Thyroid gland (tissue), 4 donors: Measurements from ENCODE around the gene CHST13. TPM values are rescaled to one million over a fixed set of nuclear protein-coding genes. Genes with fewer than 3 reads are reported as not detected.
A peak's percentile ranks its signal among the peaks of the same experiment; 100 is the strongest.

Experiments
- DNase-seq, 2 donors: peaks; one replicate each; pipeline ENCODE4 v3.0.0-alpha.2; 2019
- H3K27ac ChIP-seq, 3 donors: fragments of 200-600 bp; sonication (generic); 1 replicate in 2 of 3; 2 replicates in 1 of 3; pipeline ENCODE4 v1.5.1; 2016 to 2019; ENCODE audit warnings: mild to moderate bottlenecking in 1 of 3, moderate library complexity in 1 of 3
- H3K27me3 ChIP-seq: fragments of 200-600 bp; sonication (generic); one replicate; pipeline ENCODE4 v1.5.1; 2019
- H3K36me3 ChIP-seq, 2 donors: fragments of 200-600 bp; sonication (generic); one replicate each; pipeline ENCODE4 v1.5.1; 2016 to 2019
- H3K4me1 ChIP-seq, 2 donors: fragments of 200-600 bp; sonication (generic); one replicate each; pipeline ENCODE4 v1.5.1; 2017 to 2019
- H3K4me3 ChIP-seq, 3 donors: fragments of 200-600 bp; sonication (generic); replicated peaks in 1 of 3; 1 replicate in 2 of 3; 2 replicates in 1 of 3; pipeline ENCODE4 v1.5.1; 2016; ENCODE audit warnings: mild to moderate bottlenecking in 1 of 3
- H3K9me3 ChIP-seq: fragments of 200-600 bp; sonication (generic); one replicate; pipeline ENCODE4 v1.5.1; 2017
- CTCF ChIP-seq, 6 experiments: fragments of 200-600 bp in 3 of 6; fragments of 450-650 bp in 3 of 6; sonication (generic) in 3 of 6; IDR thresholded peaks; one replicate each; pipeline ENCODE4 v1.5.1; 2016 to 2019; ENCODE audit warnings: antibody characterized with exemption in 6 of 6, mild to moderate bottlenecking in 2 of 6, inconsistent platforms in 1 of 6, moderate library complexity in 1 of 6
- POLR2A ChIP-seq, 2 donors: fragments of 450-650 bp; IDR thresholded peaks; one replicate each; pipeline ENCODE4 v1.6.1; 2017; ENCODE audit warnings: antibody characterized with exemption in 2 of 2, mild to moderate bottlenecking in 2 of 2, moderate library complexity in 1 of 2
- WGBS, 2 donors: methylation state at CpG; one replicate each; pipeline ENCODE4 v1.1.5; 2017; 5-methylcytosine and 5-hydroxymethylcytosine counted together
- intact Hi-C: fragments of 100-400 bp; cut with DNase I; formaldehyde crosslinking; loops from one replicate; pipeline ENCODE4 v1.15.1; 2023
- total RNA-seq, 4 donors: library from RNA; depleted of rRNA; stranded (reverse); fragments of >200 nt; gene quantifications; one replicate each; pipeline ENCODE4 v1.2.3, GENCODE V29; 2016

The CHST13 gene
- total RNA-seq, 4 donors from 2014 or later, result 0.13 to 0.56 TPM; not detected in 2

GRCh38 chr3:126476166-126477060 lies 47.5 kb upstream of the CHST13 start:
- no peak for TF ChIP-seq CTCF (IDR thresholded peaks at IDR 0.05)
- TF ChIP-seq POLR2A (IDR thresholded peaks at IDR 0.05), result no peak
- 18 to 23% methylated on average over 20 to 36 of the region's 66 CpGs for WGBS, 2 donors
- Histone ChIP-seq H3K4me1 (peaks cover 31 to 34% of the 10 kb centered on the region in 2 donors), H3K9me3 (no peaks in the 10 kb centered on the region), H3K36me3 (peaks cover under 1 to 2% of the 10 kb centered on the region in 2 donors), H3K4me3 (peak overlapping the region; percentile 8 to 61 (median 37)), H3K27ac (peak overlapping the region; percentile 20 to 86 (median 74)), H3K27me3 (no peaks in the 10 kb centered on the region)
- DNase-seq, result peak in 1 of 2 donors; percentile 68
- intact Hi-C loops, result loop anchor here (10.0 kb wide), 1 partner anchor 212 kb away; no protein-coding TSS in a partner anchor

DNA sequence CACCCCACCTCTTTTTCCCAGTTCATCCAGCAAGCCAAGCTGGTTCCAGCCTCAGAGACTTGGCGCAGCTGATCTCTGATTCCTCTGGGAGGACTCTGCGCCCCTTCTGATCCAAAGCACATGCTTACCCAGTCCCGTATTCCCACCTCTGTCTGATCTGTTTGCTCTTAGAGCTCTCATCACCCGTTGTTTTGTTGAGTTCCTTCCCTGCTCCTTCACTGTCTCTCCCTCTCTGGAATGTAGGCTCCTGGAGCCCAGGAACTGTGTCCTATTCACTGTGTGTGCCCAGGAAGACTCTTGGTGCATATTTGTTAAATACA lies 46.9 kb upstream of the CHST13 start:
- DNase-seq, result no peak
- TF ChIP-seq CTCF (IDR thresholded peaks at IDR 0.05) (no peak), POLR2A (IDR thresholded peaks at IDR 0.05) (no peak)
- no peak overlapping the region for H3K27ac ChIP-seq
- intact Hi-C loops, result loop anchor here (10.0 kb wide), 1 partner anchor 212 kb away; no protein-coding TSS in a partner anchor
- 50 to 53% methylated on average over 4 of the region's 4 CpGs for WGBS, 2 donors
- H3K27me3 ChIP-seq, result no peaks in the 10 kb centered on the region
- H3K9me3 ChIP-seq, result no peaks in the 10 kb centered on the region
- no peaks in the 10 kb centered on the region for H3K36me3 ChIP-seq
- H3K4me1 ChIP-seq, result peaks cover 26 to 29% of the 10 kb centered on the region in 2 donors
- H3K4me3 ChIP-seq, result no peak overlapping the region

GRCh38 chr3:126478581-126479310 lies 45.2 kb upstream of the CHST13 start:
- TF ChIP-seq CTCF (IDR thresholded peaks at IDR 0.05), result no peak
- TF ChIP-seq POLR2A (IDR thresholded peaks at IDR 0.05), result no peak
- no peaks in the 10 kb centered on the region for H3K27me3 ChIP-seq
- no peak overlapping the region for H3K4me3 ChIP-seq
- 91 to 93% methylated on average over 13 to 14 of the region's 14 CpGs for WGBS, 2 donors
- H3K4me1 ChIP-seq, result peaks cover 9 to 11% of the 10 kb centered on the region in 2 donors
- no peak overlapping the region for H3K27ac ChIP-seq
- no peak for DNase-seq
- intact Hi-C loops, result loop anchor here (10.0 kb wide), 1 partner anchor 214 kb away; no protein-coding TSS in a partner anchor
- H3K9me3 ChIP-seq, result no peaks in the 10 kb centered on the region
- H3K36me3 ChIP-seq, result no peaks in the 10 kb centered on the region

- H3K27ac ChIP-seq, result no peak overlapping the region
- DNase-seq, result no peak
- no peaks in the 10 kb centered on the region for H3K36me3 ChIP-seq
- intact Hi-C loops, result loop anchor here (10.0 kb wide), 1 partner anchor 215 kb away; no protein-coding TSS in a partner anchor
- H3K9me3 ChIP-seq, result no peaks in the 10 kb centered on the region
- H3K27me3 ChIP-seq, result no peaks in the 10 kb centered on the region
- H3K4me3 ChIP-seq, result no peak overlapping the region
- H3K4me1 ChIP-seq, result peaks cover under 1 to 3% of the 10 kb centered on the region in 2 donors
- TF ChIP-seq CTCF (IDR thresholded peaks at IDR 0.05) (no peak), POLR2A (IDR thresholded peaks at IDR 0.05) (no peak)
- WGBS, 2 donors, result 92 to 93% methylated on average over 1 of the region's 1 CpG
These were observed 44.3 kb upstream of the CHST13 start for GRCh38 chr3:126479642-126480041.
